HG03095 (cell line): ENCODE measurements around the gene RBP3.

Experiments
- ATAC-seq: cut with Tn5 transposase; IDR thresholded peaks from one replicate; pipeline ENCODE4 v1.9.1; 2021; ENCODE audit warnings: moderate library complexity; ENCODE audit not compliant: unreplicated experiment

Gene RBP3

GRCh38 chr10:47354165-47354564 is 6.0 kb downstream of the RBP3 start:
- ATAC-seq, result no peak

GRCh38 chr10:47354900-47355299 is 6.7 kb downstream of the RBP3 start:
- no peak for ATAC-seq

GRCh38 chr10:47356708-47357107 is 8.5 kb downstream of the RBP3 start:
- ATAC-seq, result no peak

- ATAC-seq, result no peak
Measured at GRCh38 chr10:47357131-47357582, 9.0 kb downstream of the RBP3 start.

- ATAC-seq, result no peak
Measured at GRCh38 chr10:47357911-47358310, 9.7 kb downstream of the RBP3 start.

- ATAC-seq, result no peak
Measured at GRCh38 chr10:47358457-47358856, 10.3 kb downstream of the RBP3 start.

GRCh38 chr10:47359101-47359500 is 10.9 kb downstream of the RBP3 start:
- no peak for ATAC-seq

GRCh38 chr10:47359626-47360418 is 11.7 kb downstream of the RBP3 start:
- ATAC-seq, result no peak

GRCh38 chr10:47360419-47361040 is 12.4 kb downstream of the RBP3 start:
- no peak for ATAC-seq

GRCh38 chr10:47361293-47361692 is 13.1 kb downstream of the RBP3 start:
- no peak for ATAC-seq

- no peak for ATAC-seq
Measured at GRCh38 chr10:47362199-47362598, 14.0 kb downstream of the RBP3 start.

GRCh38 chr10:47363781-47364180 is 15.6 kb downstream of the RBP3 start:
- no peak for ATAC-seq

- no peak for ATAC-seq
Measured at GRCh38 chr10:47364366-47364765, 16.2 kb downstream of the RBP3 start.

GRCh38 chr10:47364911-47365310 is 16.7 kb downstream of the RBP3 start:
- ATAC-seq, result no peak

GRCh38 chr10:47365431-47366180 is 17.4 kb downstream of the RBP3 start:
- no peak for ATAC-seq

GRCh38 chr10:47366181-47366631 is 18.0 kb downstream of the RBP3 start:
- ATAC-seq, result no peak

- no peak for ATAC-seq
Measured at GRCh38 chr10:47366731-47367460, 18.7 kb downstream of the RBP3 start.

- ATAC-seq, result no peak
Measured at GRCh38 chr10:47367646-47368045, 19.5 kb downstream of the RBP3 start.

GRCh38 chr10:47368431-47369180 is 20.4 kb downstream of the RBP3 start:
- ATAC-seq, result no peak

GRCh38 chr10:47369251-47369894 is 21.2 kb downstream of the RBP3 start:
- ATAC-seq, result no peak
